Esophagus squamous epithelium (tissue), 5 donors: Measurements from ENCODE around the gene SHQ1. TPM values are rescaled to one million over a fixed set of nuclear protein-coding genes. Genes with fewer than 3 reads are reported as not detected.

Source experiments
- DNase-seq: peaks from one replicate; lab custom pipeline; 2025; lab: John Stamatoyannopoulos, UW
- H3K27ac ChIP-seq, 4 donors: fragments of 200-600 bp; sonication (generic); one replicate each; pipeline ENCODE4 v1.5.1; 2016 to 2019; ENCODE audit warnings: mild to moderate bottlenecking in 1 of 4
- H3K27me3 ChIP-seq, 4 donors: fragments of 200-600 bp; sonication (generic); 1 replicate in 3 of 4; 2 replicates in 1 of 4; pipeline versions ENCODE4 v1.5.1 to v1.6.0; 2017 to 2021; ENCODE audit warnings: antibody characterized with exemption in 1 of 4
- H3K36me3 ChIP-seq, 3 donors: fragments of 200-600 bp; sonication (generic); one replicate each; pipeline ENCODE4 v1.5.1; 2016 to 2019
- H3K4me1 ChIP-seq, 3 donors: fragments of 200-600 bp; sonication (generic); one replicate each; pipeline ENCODE4 v1.5.1; 2017 to 2019
- H3K4me3 ChIP-seq, 4 donors: fragments of 200-600 bp; sonication (generic); 1 replicate in 3 of 4; 2 replicates in 1 of 4; pipeline ENCODE4 v1.5.1; 2016 to 2019; ENCODE audit warnings: mild to moderate bottlenecking in 2 of 4, moderate library complexity in 1 of 4
- H3K9me3 ChIP-seq, 3 donors: fragments of 200-600 bp; sonication (generic); one replicate each; pipeline ENCODE4 v1.5.1; 2016 to 2019
- POLR2A ChIP-seq, 4 donors: fragments of 450-650 bp; IDR thresholded peaks; one replicate each; pipeline ENCODE4 v1.6.1; 2017; ENCODE audit warnings: antibody characterized with exemption in 4 of 4, mild to moderate bottlenecking in 4 of 4, moderate library complexity in 3 of 4
- WGBS, 2 donors: methylation state at CpG; one replicate each; pipeline ENCODE4 v1.1.5; 2018; 5-methylcytosine and 5-hydroxymethylcytosine counted together
- intact Hi-C: fragments of 100-400 bp; cut with DNase I; formaldehyde crosslinking; loops from one replicate; pipeline ENCODE4 v1.15.0; 2022
- total RNA-seq, 4 donors: library from RNA; depleted of rRNA; stranded (reverse); fragments of >200 nt; gene quantifications; one replicate each; pipeline ENCODE4 v1.1.0, GENCODE V29; 2016
- TF ChIP-seq, protein P1 (sequence below), 6 experiments: fragments of 450-650 bp in 4 of 6; fragments of 200-600 bp in 2 of 6; sonication (generic) in 2 of 6; IDR thresholded peaks; one replicate each; pipeline ENCODE4 v1.5.1; 2016 to 2019; ENCODE audit warnings: antibody characterized with exemption in 6 of 6, mild to moderate bottlenecking in 4 of 6, moderate library complexity in 4 of 6
- donor health status: DM: yes; HTN: yes; CAD: no.

Gene SHQ1
- total RNA-seq, 4 donors from 2014 or later: 6.7 to 13.4 (median 12.5) TPM

DNA sequence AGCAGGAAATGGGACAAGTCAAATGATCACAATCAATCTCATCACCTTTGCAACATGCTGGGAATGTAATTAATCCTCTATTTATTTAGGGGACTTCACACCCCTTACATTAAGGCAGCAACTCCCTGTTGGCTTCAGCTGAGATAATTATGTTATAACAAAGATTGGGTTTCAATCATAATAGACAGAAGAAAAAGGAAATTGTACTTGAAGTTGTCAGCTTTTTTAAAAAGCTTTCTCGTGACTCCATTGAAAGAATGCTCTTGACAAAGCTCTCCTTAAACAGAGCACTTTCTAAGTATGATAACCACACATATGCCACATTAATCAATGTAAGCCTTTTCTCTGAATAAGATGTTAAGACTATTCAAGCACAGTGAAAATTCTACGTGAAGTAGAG, 65.7 kb downstream of the SHQ1 start:
- Histone ChIP-seq H3K9me3 (no peaks in the 10 kb centered on the region), H3K27me3 (no peaks in the 10 kb centered on the region), H3K36me3 (peaks cover 0 to 12% (median 0%) of the 10 kb centered on the region in 3 donors), H3K27ac (no peak overlapping the region), H3K4me3 (no peak overlapping the region), H3K4me1 (no peaks in the 10 kb centered on the region)
- intact Hi-C loops: no loop called here
- TF ChIP-seq, protein P1, sequence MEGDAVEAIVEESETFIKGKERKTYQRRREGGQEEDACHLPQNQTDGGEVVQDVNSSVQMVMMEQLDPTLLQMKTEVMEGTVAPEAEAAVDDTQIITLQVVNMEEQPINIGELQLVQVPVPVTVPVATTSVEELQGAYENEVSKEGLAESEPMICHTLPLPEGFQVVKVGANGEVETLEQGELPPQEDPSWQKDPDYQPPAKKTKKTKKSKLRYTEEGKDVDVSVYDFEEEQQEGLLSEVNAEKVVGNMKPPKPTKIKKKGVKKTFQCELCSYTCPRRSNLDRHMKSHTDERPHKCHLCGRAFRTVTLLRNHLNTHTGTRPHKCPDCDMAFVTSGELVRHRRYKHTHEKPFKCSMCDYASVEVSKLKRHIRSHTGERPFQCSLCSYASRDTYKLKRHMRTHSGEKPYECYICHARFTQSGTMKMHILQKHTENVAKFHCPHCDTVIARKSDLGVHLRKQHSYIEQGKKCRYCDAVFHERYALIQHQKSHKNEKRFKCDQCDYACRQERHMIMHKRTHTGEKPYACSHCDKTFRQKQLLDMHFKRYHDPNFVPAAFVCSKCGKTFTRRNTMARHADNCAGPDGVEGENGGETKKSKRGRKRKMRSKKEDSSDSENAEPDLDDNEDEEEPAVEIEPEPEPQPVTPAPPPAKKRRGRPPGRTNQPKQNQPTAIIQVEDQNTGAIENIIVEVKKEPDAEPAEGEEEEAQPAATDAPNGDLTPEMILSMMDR (IDR thresholded peaks at IDR 0.05): no peak
- no peak for TF ChIP-seq POLR2A (IDR thresholded peaks at IDR 0.05)
- 77% methylated on average over 2 of the region's 2 CpGs for WGBS, 2 donors
- no peak for DNase-seq

DNA sequence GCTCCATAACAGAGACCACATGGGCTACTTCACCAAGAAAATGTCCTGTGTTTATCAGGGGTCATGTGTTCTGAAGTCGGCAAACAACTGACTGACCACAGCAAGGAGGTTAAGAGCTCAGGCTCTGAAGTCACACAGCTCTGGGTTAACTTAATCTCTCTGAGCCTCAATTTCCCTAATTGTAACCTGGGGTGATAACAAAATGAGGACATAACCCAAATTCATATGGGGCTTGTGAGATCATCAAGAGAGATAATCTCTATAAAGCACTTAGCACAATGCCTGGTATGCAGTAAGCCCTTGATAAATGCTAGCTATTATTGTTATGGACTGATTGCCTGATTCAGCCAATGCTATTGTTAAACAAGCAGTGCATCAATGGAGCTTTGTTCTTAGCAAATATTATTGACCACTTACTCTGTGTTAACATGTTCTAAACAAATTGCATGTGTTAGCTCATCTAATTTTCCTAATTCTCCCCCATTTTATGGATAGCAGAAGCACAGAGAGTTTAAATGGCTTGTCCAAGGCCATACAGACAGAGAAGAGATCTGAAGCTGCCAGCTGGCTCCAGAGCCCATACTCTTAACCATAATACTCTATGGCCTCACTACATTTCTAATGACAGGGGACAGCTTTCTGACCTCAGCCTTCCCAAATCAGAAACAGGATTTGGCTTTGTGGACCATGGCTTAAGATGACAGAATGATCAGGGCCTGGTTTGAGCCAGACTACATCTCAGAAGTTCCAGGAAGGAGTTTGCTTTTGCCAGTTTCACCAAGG, 78.3 kb downstream of the SHQ1 start:
- no peaks in the 10 kb centered on the region for H3K27me3 ChIP-seq
- no peak overlapping the region for H3K27ac ChIP-seq
- TF ChIP-seq POLR2A (IDR thresholded peaks at IDR 0.05): no peak
- TF ChIP-seq, protein P1 (IDR thresholded peaks at IDR 0.05): no peak
- no peak overlapping the region for H3K4me3 ChIP-seq
- no peak for DNase-seq
- peaks cover 0 to 11% (median 0%) of the 10 kb centered on the region in 3 donors for H3K4me1 ChIP-seq
- no peaks in the 10 kb centered on the region for H3K9me3 ChIP-seq
- intact Hi-C loops: no loop called here
- WGBS, 2 donors: 86 to 100% methylated on average over 1 of the region's 1 CpG
- H3K36me3 ChIP-seq: peaks cover 0 to 8% (median 0%) of the 10 kb centered on the region in 3 donors

DNA sequence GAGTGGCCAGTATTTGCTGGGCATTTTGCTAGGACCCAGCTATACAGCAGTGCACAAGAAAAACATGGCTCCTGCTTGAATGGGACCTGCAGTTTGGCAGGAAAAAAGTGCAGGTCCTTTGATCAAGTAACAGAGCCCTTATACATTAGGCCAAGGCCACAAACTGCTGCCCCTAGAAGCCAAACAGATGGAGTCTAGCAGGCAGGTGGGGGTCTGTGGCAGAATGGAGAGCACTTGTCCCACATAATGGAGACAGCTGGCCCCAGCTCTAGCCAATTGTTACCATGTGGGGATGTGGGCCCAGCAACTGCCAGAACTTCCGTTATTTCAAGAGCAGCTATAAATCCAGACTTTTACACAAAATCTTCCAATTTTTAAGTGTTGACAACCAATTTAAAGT, 79.3 kb downstream of the SHQ1 start:
- TF ChIP-seq POLR2A (IDR thresholded peaks at IDR 0.05): no peak
- TF ChIP-seq, protein P1 (IDR thresholded peaks at IDR 0.05): no peak
- DNase-seq: no peak
- peaks cover 0 to 11% (median 0%) of the 10 kb centered on the region in 3 donors for H3K4me1 ChIP-seq
- intact Hi-C loops: no loop called here
- 100% methylated on average over 1 of the region's 1 CpG for WGBS, 2 donors
- peaks cover 0 to 8% (median 0%) of the 10 kb centered on the region in 3 donors for H3K36me3 ChIP-seq
- H3K27me3 ChIP-seq: no peaks in the 10 kb centered on the region
- no peak overlapping the region for H3K27ac ChIP-seq
- H3K9me3 ChIP-seq: no peaks in the 10 kb centered on the region
- no peak overlapping the region for H3K4me3 ChIP-seq

DNA sequence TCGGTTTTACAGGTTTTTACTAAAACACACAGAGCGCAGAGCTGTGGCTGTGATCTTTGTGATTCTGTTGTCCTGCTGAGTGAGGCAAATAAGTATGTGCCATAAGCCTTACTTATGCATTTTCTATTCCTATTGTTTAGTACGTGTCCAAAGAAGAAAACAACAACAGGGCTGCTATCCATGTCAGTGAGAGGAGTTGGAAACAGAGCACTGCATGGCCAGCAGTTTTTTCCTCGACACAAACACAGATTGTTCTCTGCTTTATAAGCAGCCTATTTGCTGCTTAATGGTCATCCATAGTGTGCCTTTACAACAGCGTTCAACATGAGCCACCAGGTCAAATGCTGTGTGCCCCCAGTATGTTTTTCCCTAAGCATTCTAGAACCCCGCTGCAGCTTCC, 79.8 kb downstream of the SHQ1 start:
- Histone ChIP-seq H3K9me3 (no peaks in the 10 kb centered on the region), H3K36me3 (peaks cover 0 to 8% (median 0%) of the 10 kb centered on the region in 3 donors), H3K27me3 (no peaks in the 10 kb centered on the region), H3K27ac (no peak overlapping the region), H3K4me1 (peaks cover 0 to 11% (median 0%) of the 10 kb centered on the region in 3 donors), H3K4me3 (no peak overlapping the region)
- TF ChIP-seq POLR2A (IDR thresholded peaks at IDR 0.05): no peak
- TF ChIP-seq, protein P1 (IDR thresholded peaks at IDR 0.05): no peak
- 86 to 91% methylated on average over 6 of the region's 6 CpGs for WGBS, 2 donors
- intact Hi-C loops: no loop called here
- DNase-seq: no peak

DNA sequence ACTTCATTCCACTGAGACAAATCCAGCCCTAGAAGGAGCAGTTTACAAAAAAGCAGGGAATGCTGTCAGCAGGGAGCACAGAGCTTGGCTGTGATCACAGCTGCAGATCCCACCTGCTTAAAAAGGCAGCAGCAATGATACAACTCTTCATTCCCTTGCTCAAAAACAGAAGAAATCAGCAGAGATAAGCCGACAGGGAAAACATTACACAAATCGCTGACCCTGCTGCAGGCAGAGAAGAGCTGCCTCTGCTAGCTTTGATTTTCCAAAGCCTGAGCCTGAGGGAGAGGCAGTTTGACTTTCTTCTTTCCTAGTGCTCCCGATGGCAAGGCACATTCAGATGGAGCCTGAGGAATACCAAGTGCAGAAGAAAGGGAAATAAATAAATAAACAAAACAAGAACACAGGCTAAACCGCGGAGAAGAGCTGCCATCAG, 80.2 kb downstream of the SHQ1 start:
- Histone ChIP-seq H3K27ac (no peak overlapping the region), H3K4me3 (no peak overlapping the region), H3K4me1 (peaks cover 0 to 11% (median 0%) of the 10 kb centered on the region in 3 donors), H3K27me3 (no peaks in the 10 kb centered on the region), H3K9me3 (no peaks in the 10 kb centered on the region), H3K36me3 (peaks cover 0 to 8% (median 0%) of the 10 kb centered on the region in 3 donors)
- intact Hi-C loops: no loop called here
- DNase-seq: no peak
- TF ChIP-seq POLR2A (IDR thresholded peaks at IDR 0.05): no peak
- TF ChIP-seq, protein P1 (IDR thresholded peaks at IDR 0.05): no peak
- WGBS, 2 donors: 48 to 55% methylated on average over 5 of the region's 5 CpGs
